Measurements from ENCODE around the gene CGAS.
A peak's percentile ranks its signal among the peaks of the same experiment; 100 is the strongest.

CGAS gene

GRCh38 chr6:73484438-73484837 lies 32.3 kb upstream of the CGAS start:
- Histone ChIP-seq H3K79me1 (replicated peaks; ENCODE audit: low read length, poor library complexity, severe bottlenecking) (peaks cover 6% of the 10 kb centered on the region), H2AK5ac (ENCODE audit: low read length, severe bottlenecking) (no peak overlapping the region), H3K27me3 (ENCODE audit: control insufficient read depth in 1 of 2, insufficient read depth in 1 of 2, low read length in 2 of 2) (no peaks in the 10 kb centered on the region), H3K23ac (ENCODE audit: low read length in 2 of 2) (no peak overlapping the region), H3K36me3 (ENCODE audit: control insufficient read depth in 1 of 2, insufficient read depth in 2 of 2, low read depth in 1 of 2, low read length in 2 of 2) (peaks cover 37 to 85% of the 10 kb centered on the region in 2 experiments), H3K9ac (ENCODE audit: low read length) (no peak overlapping the region), H3K4ac (ENCODE audit: low read depth in 1 of 2, low read length in 2 of 2) (no peak overlapping the region), H4K8ac (ENCODE audit: low read length) (no peak overlapping the region), H2BK120ac (ENCODE audit: low read depth, low read length) (no peak overlapping the region), H2BK15ac (ENCODE audit: low read depth, poor library complexity, severe bottlenecking) (no peak overlapping the region), H4K91ac (ENCODE audit: low read length) (no peak overlapping the region), H3K4me1 (ENCODE audit: control insufficient read depth, insufficient read depth, low read depth, low read length) (peaks cover 2% of the 10 kb centered on the region), H2BK12ac (ENCODE audit: low read length in 2 of 2) (no peak overlapping the region), H3K9me3 (ENCODE audit: control insufficient read depth, low read length) (no peaks in the 10 kb centered on the region), H2BK5ac (ENCODE audit: low read depth, low read length, poor library complexity, severe bottlenecking) (no peak overlapping the region), H3K14ac (ENCODE audit: low read length in 2 of 2) (no peak overlapping the region), H2AFZ (ENCODE audit: low read depth, low read length) (no peak overlapping the region), H3K27ac (ENCODE audit: low read length, poor library complexity, severe bottlenecking) (no peak overlapping the region), H3K4me2 (ENCODE audit: low read length, poor library complexity, severe bottlenecking) (no peak overlapping the region), H3K18ac (ENCODE audit: low read depth in 1 of 2, low read length in 2 of 2) (no peak overlapping the region), H3K4me3 (ENCODE audit: insufficient read depth in 1 of 2, low read depth in 1 of 2, low read length in 2 of 2) (no peak overlapping the region)
- DNase-seq = no peak
- WGBS = 92% methylated on average over 1 of the region's 2 CpGs

- H3K18ac ChIP-seq (ENCODE audit: low read depth in 1 of 2, low read length in 2 of 2) = no peak overlapping the region
- no peak overlapping the region for H2BK12ac ChIP-seq (ENCODE audit: low read length in 2 of 2)
- WGBS = 94% methylated on average over 12 of the region's 12 CpGs
- peaks cover 4% of the 10 kb centered on the region for H3K79me1 ChIP-seq (replicated peaks; ENCODE audit: low read length, poor library complexity, severe bottlenecking)
- no peaks in the 10 kb centered on the region for H3K27me3 ChIP-seq (ENCODE audit: control insufficient read depth in 1 of 2, insufficient read depth in 1 of 2, low read length in 2 of 2)
- H3K9me3 ChIP-seq (ENCODE audit: control insufficient read depth, low read length) = no peaks in the 10 kb centered on the region
- no peak overlapping the region for H3K4me3 ChIP-seq (ENCODE audit: insufficient read depth in 1 of 2, low read depth in 1 of 2, low read length in 2 of 2)
- no peak overlapping the region for H2BK5ac ChIP-seq (ENCODE audit: low read depth, low read length, poor library complexity, severe bottlenecking)
- no peak overlapping the region for H3K27ac ChIP-seq (ENCODE audit: low read length, poor library complexity, severe bottlenecking)
- H3K14ac ChIP-seq (ENCODE audit: low read length in 2 of 2) = no peak overlapping the region
- no peak overlapping the region for H4K91ac ChIP-seq (ENCODE audit: low read length)
- peaks cover 2% of the 10 kb centered on the region for H3K4me1 ChIP-seq (ENCODE audit: control insufficient read depth, insufficient read depth, low read depth, low read length)
- H4K8ac ChIP-seq (ENCODE audit: low read length) = no peak overlapping the region
- H3K36me3 ChIP-seq (ENCODE audit: control insufficient read depth in 1 of 2, insufficient read depth in 2 of 2, low read depth in 1 of 2, low read length in 2 of 2) = peaks cover 33 to 76% of the 10 kb centered on the region in 2 experiments
- no peak overlapping the region for H3K9ac ChIP-seq (ENCODE audit: low read length)
- no peak overlapping the region for H3K4me2 ChIP-seq (ENCODE audit: low read length, poor library complexity, severe bottlenecking)
- H2BK15ac ChIP-seq (ENCODE audit: low read depth, poor library complexity, severe bottlenecking) = no peak overlapping the region
- H2BK120ac ChIP-seq (ENCODE audit: low read depth, low read length) = no peak overlapping the region
- H3K23ac ChIP-seq (ENCODE audit: low read length in 2 of 2) = peak overlapping the region in 1 of 2 experiments; percentile 50
- H3K4ac ChIP-seq (ENCODE audit: low read depth in 1 of 2, low read length in 2 of 2) = no peak overlapping the region
- H2AFZ ChIP-seq (ENCODE audit: low read depth, low read length) = no peak overlapping the region
- DNase-seq = no peak
- H2AK5ac ChIP-seq (ENCODE audit: low read length, severe bottlenecking) = no peak overlapping the region
Observed at GRCh38 chr6:73481969-73482368, 29.9 kb upstream of the CGAS start.

- Histone ChIP-seq H4K8ac (ENCODE audit: low read length) (no peak overlapping the region), H3K36me3 (ENCODE audit: control insufficient read depth in 1 of 2, insufficient read depth in 2 of 2, low read depth in 1 of 2, low read length in 2 of 2) (peaks cover 52 to 83% of the 10 kb centered on the region in 2 experiments)
- DNase-seq = no peak
Observed at GRCh38 chr6:73477407-73477806, 25.3 kb upstream of the CGAS start.

GRCh38 chr6:73476723-73477122 lies 24.6 kb upstream of the CGAS start:
- no peak for DNase-seq
- H3K79me1 ChIP-seq (replicated peaks; ENCODE audit: low read length, poor library complexity, severe bottlenecking) = peaks cover 7% of the 10 kb centered on the region
- H2BK5ac ChIP-seq (ENCODE audit: low read depth, low read length, poor library complexity, severe bottlenecking) = no peak overlapping the region
- no peak overlapping the region for H3K27ac ChIP-seq (ENCODE audit: low read length, poor library complexity, severe bottlenecking)
- H4K91ac ChIP-seq (ENCODE audit: low read length) = no peak overlapping the region
- no peak overlapping the region for H3K4ac ChIP-seq (ENCODE audit: low read depth in 1 of 2, low read length in 2 of 2)
- no peak overlapping the region for H3K14ac ChIP-seq (ENCODE audit: low read length in 2 of 2)
- no peak overlapping the region for H3K23ac ChIP-seq (ENCODE audit: low read length in 2 of 2)
- H3K27me3 ChIP-seq (ENCODE audit: control insufficient read depth in 1 of 2, insufficient read depth in 1 of 2, low read length in 2 of 2) = no peaks in the 10 kb centered on the region
- peaks cover 47 to 83% of the 10 kb centered on the region in 2 experiments for H3K36me3 ChIP-seq (ENCODE audit: control insufficient read depth in 1 of 2, insufficient read depth in 2 of 2, low read depth in 1 of 2, low read length in 2 of 2)
- no peak overlapping the region for H3K4me2 ChIP-seq (ENCODE audit: low read length, poor library complexity, severe bottlenecking)
- no peaks in the 10 kb centered on the region for H3K4me1 ChIP-seq (ENCODE audit: control insufficient read depth, insufficient read depth, low read depth, low read length)
- no peak overlapping the region for H2AFZ ChIP-seq (ENCODE audit: low read depth, low read length)
- H2BK15ac ChIP-seq (ENCODE audit: low read depth, poor library complexity, severe bottlenecking) = no peak overlapping the region
- H3K9me3 ChIP-seq (ENCODE audit: control insufficient read depth, low read length) = no peaks in the 10 kb centered on the region
- H3K18ac ChIP-seq (ENCODE audit: low read depth in 1 of 2, low read length in 2 of 2) = no peak overlapping the region
- no peak overlapping the region for H2BK12ac ChIP-seq (ENCODE audit: low read length in 2 of 2)
- no peak overlapping the region for H4K8ac ChIP-seq (ENCODE audit: low read length)
- no peak overlapping the region for H3K4me3 ChIP-seq (ENCODE audit: insufficient read depth in 1 of 2, low read depth in 1 of 2, low read length in 2 of 2)
- 97% methylated on average over 10 of the region's 10 CpGs for WGBS
- no peak overlapping the region for H2BK120ac ChIP-seq (ENCODE audit: low read depth, low read length)
- no peak overlapping the region for H2AK5ac ChIP-seq (ENCODE audit: low read length, severe bottlenecking)
- H3K9ac ChIP-seq (ENCODE audit: low read length) = no peak overlapping the region

More at GRCh38 chr6:73477407-73477806, 25.3 kb upstream of the CGAS start:
- Histone ChIP-seq H2AK5ac (ENCODE audit: low read length, severe bottlenecking) (no peak overlapping the region), H2BK120ac (ENCODE audit: low read depth, low read length) (no peak overlapping the region), H3K4me3 (ENCODE audit: insufficient read depth in 1 of 2, low read depth in 1 of 2, low read length in 2 of 2) (no peak overlapping the region), H3K23ac (ENCODE audit: low read length in 2 of 2) (no peak overlapping the region), H2BK12ac (ENCODE audit: low read length in 2 of 2) (no peak overlapping the region), H3K4me1 (ENCODE audit: control insufficient read depth, insufficient read depth, low read depth, low read length) (peaks cover 2% of the 10 kb centered on the region), H3K9ac (ENCODE audit: low read length) (no peak overlapping the region), H3K27me3 (ENCODE audit: control insufficient read depth in 1 of 2, insufficient read depth in 1 of 2, low read length in 2 of 2) (no peaks in the 10 kb centered on the region), H3K79me1 (replicated peaks; ENCODE audit: low read length, poor library complexity, severe bottlenecking) (peaks cover 7% of the 10 kb centered on the region), H4K91ac (ENCODE audit: low read length) (no peak overlapping the region), H2BK15ac (ENCODE audit: low read depth, poor library complexity, severe bottlenecking) (no peak overlapping the region), H3K9me3 (ENCODE audit: control insufficient read depth, low read length) (no peaks in the 10 kb centered on the region), H3K4me2 (ENCODE audit: low read length, poor library complexity, severe bottlenecking) (no peak overlapping the region), H3K27ac (ENCODE audit: low read length, poor library complexity, severe bottlenecking) (no peak overlapping the region), H3K18ac (ENCODE audit: low read depth in 1 of 2, low read length in 2 of 2) (no peak overlapping the region), H3K14ac (ENCODE audit: low read length in 2 of 2) (no peak overlapping the region), H3K4ac (ENCODE audit: low read depth in 1 of 2, low read length in 2 of 2) (no peak overlapping the region), H2AFZ (ENCODE audit: low read depth, low read length) (no peak overlapping the region), H2BK5ac (ENCODE audit: low read depth, low read length, poor library complexity, severe bottlenecking) (no peak overlapping the region)
- 100% methylated on average over 1 of the region's 4 CpGs for WGBS

Measured in mesenchymal stem cell (in vitro differentiated cells and primary cell).